ENCODE data around the gene GRK5. TPM values are rescaled to one million over a fixed set of nuclear protein-coding genes. Genes with fewer than 3 reads are reported as not detected.
A peak's percentile ranks its signal among the peaks of the same experiment; 100 is the strongest.
"Not testable (repeated sequence)": the region's sequence is repeated elsewhere in the genome, so short reads cannot be mapped to it uniquely, and the experiment has no call there.

Gene GRK5
- total RNA-seq, 1 experiment from 2014 or later, result 4.8 TPM

GRCh38 chr10:119176166-119176565 lies 31.2 kb upstream of the GRK5 start:
- no TSS peak for BruUV-seq (replicated peaks)
- no peaks in the 10 kb centered on the region for H3K9me2 ChIP-seq (ENCODE audit: insufficient read depth)
- H3K4me3 ChIP-seq, result no peak overlapping the region
- H3K9me3 ChIP-seq (ENCODE audit: insufficient read depth, low read depth), result no peaks in the 10 kb centered on the region
- DNase-seq, result no peak
- H4K20me1 ChIP-seq (ENCODE audit: insufficient read depth), result no peaks in the 10 kb centered on the region
- H3K4me2 ChIP-seq, result no peak overlapping the region
- H3K79me2 ChIP-seq (ENCODE audit: low read depth), result peaks cover 26% of the 10 kb centered on the region
- no peak overlapping the region for H2AFZ ChIP-seq
- CTCF ChIA-PET, result no interaction called here
- H3F3A ChIP-seq (ENCODE audit: insufficient read depth, low read depth), result no peaks in the 10 kb centered on the region; the same call in 1 of the 2 replicates
- intact Hi-C loops (cut with micrococcal nuclease; ENCODE audit: unreplicated experiment), result no loop called here
- H3K4me1 ChIP-seq (replicated peaks; ENCODE audit: insufficient read depth), result no peaks in the 10 kb centered on the region; the same call in 1 of the 2 replicates
- TF ChIP-seq CTCF (conservative IDR thresholded peaks at IDR 0.05), result no peak
- TF ChIP-seq EZH2 (IDR thresholded peaks at IDR 0.05; ENCODE audit: low read depth), result no peak
- H3K27me3 ChIP-seq (ENCODE audit: insufficient read depth, low read depth), result no peaks in the 10 kb centered on the region
- POLR2A ChIA-PET (ENCODE audit: unreplicated experiment), result no interaction called here
- peaks cover 5% of the 10 kb centered on the region; the same call in 1 of the 2 replicates for H3K36me3 ChIP-seq (ENCODE audit: low read depth)
- H3K27ac ChIP-seq, result no peak overlapping the region

- Histone ChIP-seq H3K27ac (peak overlapping the region; percentile 52), H3K9me3 (ENCODE audit: insufficient read depth, low read depth) (no peaks in the 10 kb centered on the region), H3K36me3 (ENCODE audit: low read depth) (no peaks in the 10 kb centered on the region), H3K4me2 (peak overlapping the region; percentile 80), H4K20me1 (ENCODE audit: insufficient read depth) (no peaks in the 10 kb centered on the region), H3K27me3 (ENCODE audit: insufficient read depth, low read depth) (no peaks in the 10 kb centered on the region), H2AFZ (peak overlapping the region; percentile 80), H3K79me2 (ENCODE audit: low read depth) (peaks cover 26% of the 10 kb centered on the region), H3K9me2 (ENCODE audit: insufficient read depth) (no peaks in the 10 kb centered on the region), H3K4me3 (peak overlapping the region; percentile 98), H3K4me1 (replicated peaks; ENCODE audit: insufficient read depth) (no peaks in the 10 kb centered on the region; the same call in 1 of the 2 replicates), H3F3A (ENCODE audit: insufficient read depth, low read depth) (no peaks in the 10 kb centered on the region; the same call in 1 of the 2 replicates)
- ChIA-PET CTCF (no interaction called here), POLR2A (ENCODE audit: unreplicated experiment) (no interaction called here)
- DNase-seq, result no peak
- TF ChIP-seq EZH2 (IDR thresholded peaks at IDR 0.05; ENCODE audit: low read depth) (no peak), CTCF (conservative IDR thresholded peaks at IDR 0.05) (no peak)
- intact Hi-C loops (cut with micrococcal nuclease; ENCODE audit: unreplicated experiment), result no loop called here
- no TSS peak for BruUV-seq (replicated peaks)
These were observed 29.5 kb upstream of the GRK5 start for GRCh38 chr10:119177708-119178371.

GRCh38 chr10:119178372-119179119 lies 28.8 kb upstream of the GRK5 start, which contains the start of gene PRDX3:
Gene PRDX3 (minus strand): TSS chr10:119178812. CDS start chr10:119178790, 22 bp downstream.
- Histone ChIP-seq H3K36me3 (ENCODE audit: low read depth) (no peaks in the 10 kb centered on the region), H3K27me3 (ENCODE audit: insufficient read depth, low read depth) (no peaks in the 10 kb centered on the region), H3K9me2 (ENCODE audit: insufficient read depth) (no peaks in the 10 kb centered on the region), H2AFZ (peak within 1 kb of the TSS; percentile 80), H3K4me3 (peak within 1 kb of the TSS; percentile 98), H3K4me1 (replicated peaks; ENCODE audit: insufficient read depth) (no peaks in the 10 kb centered on the region; the same call in 1 of the 2 replicates), H3K79me2 (ENCODE audit: low read depth) (peaks cover 26% of the 10 kb centered on the region), H3F3A (ENCODE audit: insufficient read depth, low read depth) (no peaks in the 10 kb centered on the region; the same call in 1 of the 2 replicates), H3K27ac (peak within 1 kb of the TSS; percentile 52), H3K9me3 (ENCODE audit: insufficient read depth, low read depth) (no peaks in the 10 kb centered on the region), H4K20me1 (ENCODE audit: insufficient read depth) (no peaks in the 10 kb centered on the region), H3K4me2 (peak within 1 kb of the TSS; percentile 80)
- TF ChIP-seq EZH2 (IDR thresholded peaks at IDR 0.05; ENCODE audit: low read depth), result no peak
- no peak for TF ChIP-seq CTCF (conservative IDR thresholded peaks at IDR 0.05)
- CTCF ChIA-PET, result no interaction called here
- BruUV-seq (replicated peaks), result TSS peak; percentile 67
- peak; percentile 69 to 84 for DNase-seq
- POLR2A ChIA-PET (ENCODE audit: unreplicated experiment), result interaction anchor here (0.6 kb wide), 1 partner anchor 66 kb away, joined by 3 read pairs; no protein-coding TSS in a partner anchor
- intact Hi-C loops (cut with micrococcal nuclease; ENCODE audit: unreplicated experiment), result no loop called here

- CTCF ChIA-PET; POLR2A ChIA-PET (ENCODE audit: unreplicated experiment); intact Hi-C loops (cut with micrococcal nuclease; ENCODE audit: unreplicated experiment); H2AFZ ChIP-seq; H3K4me1 ChIP-seq (replicated peaks; ENCODE audit: insufficient read depth); DNase-seq; H3K4me2 ChIP-seq; H3K27ac ChIP-seq; H3K4me3 ChIP-seq; H3F3A ChIP-seq (ENCODE audit: insufficient read depth, low read depth); H4K20me1 ChIP-seq (ENCODE audit: insufficient read depth); H3K9me3 ChIP-seq (ENCODE audit: insufficient read depth, low read depth); H3K27me3 ChIP-seq (ENCODE audit: insufficient read depth, low read depth); BruUV-seq (replicated peaks); H3K36me3 ChIP-seq (ENCODE audit: low read depth); H3K9me2 ChIP-seq (ENCODE audit: insufficient read depth): not testable (repeated sequence)
- peaks cover 25% of the 10 kb centered on the region for H3K79me2 ChIP-seq (ENCODE audit: low read depth)
These were observed 26.4 kb upstream of the GRK5 start for GRCh38 chr10:119180850-119181400.

Measured in PC-9 (cell line).